Neural cell (in vitro differentiated cells): Measurements from ENCODE around the gene AXL.

ENCODE experiments used
- CTCF ChIP-seq: fragments of 450-650 bp; IDR thresholded peaks from 2 replicates; pipeline ENCODE4 v1.5.1; 2014; ENCODE audit warnings: antibody characterized with exemption, mild to moderate bottlenecking, moderate library complexity; ENCODE audit not compliant: poor library complexity, severe bottlenecking
- RAD21 ChIP-seq: fragments of 450-650 bp; conservative IDR thresholded peaks from 2 replicates; pipeline ENCODE4 v1.6.1; 2014; ENCODE audit warnings: antibody characterized with exemption, mild to moderate bottlenecking, moderate library complexity

GRCh38 chr19:41220811-41221210 is 1.8 kb downstream of the AXL start:
- TF ChIP-seq CTCF: no peak
- TF ChIP-seq RAD21: no peak
